PC-9 (cell line): Measurements from ENCODE around the gene DTYMK.

Experiments used
- CTCF ChIP-seq: fragments of 200-600 bp; sonication (generic); conservative IDR thresholded peaks from 2 replicates; pipeline ENCODE4 v1.6.1; 2017; ENCODE audit warnings: mixed run types, antibody characterized with exemption, mild to moderate bottlenecking, moderate library complexity
- EZH2 ChIP-seq: fragments of 200-600 bp; sonication (generic); IDR thresholded peaks from 2 replicates; pipeline ENCODE4 v1.8.0; 2017; ENCODE audit warnings: antibody characterized with exemption, low read depth

DNA sequence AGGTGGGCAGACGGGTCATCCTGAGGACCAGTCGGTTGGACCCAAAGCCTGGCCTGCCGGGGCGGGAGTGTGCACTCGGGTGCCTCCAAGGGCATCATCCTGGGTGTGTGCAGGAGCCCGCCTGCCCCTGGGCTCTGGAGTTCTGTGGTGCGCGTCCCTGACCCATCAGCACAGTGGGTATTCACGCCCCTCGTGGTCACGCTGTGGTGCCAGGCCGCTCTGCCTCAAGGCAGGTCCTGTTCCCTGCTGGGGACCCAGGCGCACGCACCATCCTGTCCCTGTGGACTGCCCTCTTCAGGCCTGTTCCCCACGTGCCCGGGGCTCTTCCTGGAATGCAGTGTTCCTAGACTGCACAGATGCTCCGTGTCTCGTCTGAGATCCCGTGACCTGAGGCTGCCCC is 33.5 kb upstream of the DTYMK start:
- TF ChIP-seq CTCF (no peak), EZH2 (no peak)
